ENCODE measurements around the gene PACC1. TPM values are rescaled to one million over a fixed set of nuclear protein-coding genes. Genes with fewer than 3 reads are reported as not detected.

Gene PACC1
- total RNA-seq, 2 experiments from 2014 or later = 1.8 to 2.1 TPM

DNA sequence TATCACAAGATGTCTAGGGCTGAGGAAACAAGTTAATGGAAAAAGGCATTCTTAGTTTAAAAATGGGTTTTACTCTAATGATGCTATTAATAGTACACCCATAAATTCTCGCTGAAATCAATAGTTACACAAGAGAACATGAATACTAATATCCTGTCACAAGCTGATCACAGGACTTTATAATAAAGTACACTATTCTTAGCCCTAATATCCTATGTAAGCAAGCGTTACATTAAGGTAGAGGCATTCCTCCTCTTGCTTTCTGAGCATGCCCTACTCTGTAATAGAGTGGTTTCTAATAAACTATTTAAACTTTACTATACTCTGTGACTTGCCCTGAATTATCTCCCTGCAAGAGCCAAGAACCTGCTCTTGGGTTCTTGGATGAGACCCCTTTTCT is 6.5 kb upstream of the PACC1 start:
- ChIA-PET POLR2A (no interaction called here), CTCF (no interaction called here)
- Mint-ChIP-seq H3K36me3 (ENCODE audit: low read depth) (no peaks in the 10 kb centered on the region), H3K4me3 (no peak overlapping the region), H3K27ac (no peak overlapping the region), H3K4me1 (ENCODE audit: low read depth) (no peaks in the 10 kb centered on the region), H3K27me3 (peaks cover 5% of the 10 kb centered on the region), H3K9me3 (no peaks in the 10 kb centered on the region)
- H3K27me3 ChIP-seq (ENCODE audit: control insufficient read depth in 1 of 2, insufficient read depth in 2 of 2, low read length in 2 of 2) = no peaks in the 10 kb centered on the region
- no peak for ATAC-seq (ENCODE audit: poor library complexity)
- no peak for DNase-seq
- intact Hi-C loops (cut with DNase I, micrococcal nuclease) = no loop called here
- H3K36me3 ChIP-seq (ENCODE audit: insufficient read depth, low read length) = no peaks in the 10 kb centered on the region
- H3K4me1 ChIP-seq (ENCODE audit: insufficient read depth, low read length) = no peaks in the 10 kb centered on the region
- H3K4me3 ChIP-seq (ENCODE audit: low read length) = no peak overlapping the region
- TF ChIP-seq, protein P1, sequence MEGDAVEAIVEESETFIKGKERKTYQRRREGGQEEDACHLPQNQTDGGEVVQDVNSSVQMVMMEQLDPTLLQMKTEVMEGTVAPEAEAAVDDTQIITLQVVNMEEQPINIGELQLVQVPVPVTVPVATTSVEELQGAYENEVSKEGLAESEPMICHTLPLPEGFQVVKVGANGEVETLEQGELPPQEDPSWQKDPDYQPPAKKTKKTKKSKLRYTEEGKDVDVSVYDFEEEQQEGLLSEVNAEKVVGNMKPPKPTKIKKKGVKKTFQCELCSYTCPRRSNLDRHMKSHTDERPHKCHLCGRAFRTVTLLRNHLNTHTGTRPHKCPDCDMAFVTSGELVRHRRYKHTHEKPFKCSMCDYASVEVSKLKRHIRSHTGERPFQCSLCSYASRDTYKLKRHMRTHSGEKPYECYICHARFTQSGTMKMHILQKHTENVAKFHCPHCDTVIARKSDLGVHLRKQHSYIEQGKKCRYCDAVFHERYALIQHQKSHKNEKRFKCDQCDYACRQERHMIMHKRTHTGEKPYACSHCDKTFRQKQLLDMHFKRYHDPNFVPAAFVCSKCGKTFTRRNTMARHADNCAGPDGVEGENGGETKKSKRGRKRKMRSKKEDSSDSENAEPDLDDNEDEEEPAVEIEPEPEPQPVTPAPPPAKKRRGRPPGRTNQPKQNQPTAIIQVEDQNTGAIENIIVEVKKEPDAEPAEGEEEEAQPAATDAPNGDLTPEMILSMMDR (IDR thresholded peaks at IDR 0.05) = no peak
- H3K27ac ChIP-seq (ENCODE audit: low read depth in 1 of 2, low read length in 2 of 2) = no peak overlapping the region
- no peaks in the 10 kb centered on the region for H3K9me3 ChIP-seq (ENCODE audit: control insufficient read depth in 1 of 2, insufficient read depth in 1 of 2, low read length in 2 of 2)

DNA sequence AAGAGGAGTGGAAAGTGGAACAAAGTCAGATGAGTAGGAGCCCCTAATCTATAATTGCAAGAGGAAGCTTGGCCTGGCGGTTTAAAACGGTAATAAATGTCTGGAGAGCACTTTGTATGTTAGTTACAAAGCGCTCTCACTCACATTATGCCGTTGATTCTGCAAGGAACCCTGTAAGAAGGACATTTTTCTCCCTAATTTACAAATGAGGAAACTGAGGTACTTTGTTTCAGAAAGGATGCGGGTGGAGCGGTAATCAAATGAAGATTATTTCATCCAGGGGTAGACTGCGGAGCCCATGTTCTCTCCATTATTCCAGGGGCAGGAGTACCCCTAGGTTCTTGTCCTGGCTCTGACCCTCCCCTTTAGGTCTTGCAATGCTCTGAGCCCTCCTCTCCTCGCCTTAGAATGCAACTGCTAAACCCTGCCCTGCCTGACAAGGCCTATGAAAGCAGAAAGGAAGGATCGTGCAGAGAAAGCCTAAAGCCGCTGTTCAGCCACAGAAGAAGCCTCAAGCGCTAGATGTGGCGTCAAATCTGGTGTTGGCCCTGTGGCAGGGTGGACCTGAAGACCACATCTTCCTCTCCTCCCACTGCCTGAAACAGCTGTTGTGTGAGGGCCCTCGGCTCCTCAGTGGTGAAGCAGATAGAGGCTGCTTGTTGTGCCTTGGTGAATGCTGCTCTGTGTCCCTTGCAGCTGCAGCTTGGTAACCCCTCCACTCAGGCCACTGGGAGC is 588 bp upstream of the PACC1 start:
- peak overlapping the region; percentile 76 for H3K4me3 ChIP-seq (ENCODE audit: low read length)
- H3K4me1 Mint-ChIP-seq (ENCODE audit: low read depth) = peaks cover 22% of the 10 kb centered on the region
- peak overlapping the region; percentile 82 for H3K27ac Mint-ChIP-seq

DNA sequence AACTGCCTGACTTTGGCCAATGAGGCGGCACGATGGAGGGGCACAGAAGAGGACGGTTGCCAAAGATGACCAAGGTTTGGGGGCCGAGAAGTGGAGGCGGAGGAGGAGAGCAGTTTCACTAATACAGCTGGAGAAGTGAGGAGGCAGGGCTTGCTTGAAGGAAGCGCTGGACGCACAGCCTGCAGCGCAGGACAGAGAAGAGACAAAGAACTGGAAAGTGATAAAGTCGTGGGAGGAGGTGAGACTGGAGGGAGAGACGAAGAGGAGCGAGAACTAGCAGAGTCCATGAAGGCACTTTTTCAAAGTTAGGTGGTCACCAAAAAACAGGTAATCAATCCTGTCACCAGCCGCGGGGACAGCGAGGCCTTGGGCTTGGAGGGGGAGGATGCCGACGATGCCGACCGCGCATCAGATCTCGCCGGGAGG is 771 bp downstream of the PACC1 start:
- peak overlapping the region in 1 of 2 donors; percentile 72 for H3K27ac ChIP-seq (ENCODE audit: low read depth in 1 of 2, low read length in 2 of 2)

More for the DNA sequence above, 588 bp upstream of the PACC1 start:
- DNase-seq = peak in 2 of 14 experiments; percentile 12 to 25
- H3K9me3 ChIP-seq (ENCODE audit: control insufficient read depth in 1 of 2, insufficient read depth in 1 of 2, low read length in 2 of 2) = no peaks in the 10 kb centered on the region
- peaks cover 30% of the 10 kb centered on the region for H3K4me1 ChIP-seq (ENCODE audit: insufficient read depth, low read length)
- Mint-ChIP-seq H3K27me3 (no peaks in the 10 kb centered on the region), H3K4me3 (peak overlapping the region; percentile 89), H3K36me3 (ENCODE audit: low read depth) (peaks cover 25% of the 10 kb centered on the region), H3K9me3 (no peaks in the 10 kb centered on the region)
- peaks cover 10% of the 10 kb centered on the region for H3K36me3 ChIP-seq (ENCODE audit: insufficient read depth, low read length)
- H3K27ac ChIP-seq (ENCODE audit: low read depth in 1 of 2, low read length in 2 of 2) = peak overlapping the region; percentile 40 to 72
- no peak for ATAC-seq (ENCODE audit: poor library complexity)
- ChIA-PET POLR2A (interaction anchor here (0.6 to 1.7 kb wide), 5 partner anchors 11 to 379 kb away, joined by 3 to 7 read pairs (median 4); partner anchors contain the start of genes DTL and INTS7), CTCF (interaction anchor here (0.9 to 1.4 kb wide), 3 partner anchors 9 to 48 kb away, joined by 3 to 5 read pairs (median 4); partner anchors contain the start of gene NENF)
- intact Hi-C loops (cut with DNase I, micrococcal nuclease) = loop anchor here in 1 of 2 experiments (1.0 to 10.0 kb wide), 6 partner anchors 20 to 833 kb away; partner anchors contain the start of genes ANGEL2, DTL, FLVCR1 and INTS7
- H3K27me3 ChIP-seq (ENCODE audit: control insufficient read depth in 1 of 2, insufficient read depth in 2 of 2, low read length in 2 of 2) = no peaks in the 10 kb centered on the region
- TF ChIP-seq, protein P1 (IDR thresholded peaks at IDR 0.05) = no peak

More for the DNA sequence above, 771 bp downstream of the PACC1 start:
- CTCF ChIA-PET = interaction anchor here (1.4 kb wide), 1 partner anchor 47 kb away, joined by 3 read pairs; no protein-coding TSS in a partner anchor
- Histone ChIP-seq H3K27me3 (ENCODE audit: control insufficient read depth in 1 of 2, insufficient read depth in 2 of 2, low read length in 2 of 2) (no peaks in the 10 kb centered on the region), H3K9me3 (ENCODE audit: control insufficient read depth in 1 of 2, insufficient read depth in 1 of 2, low read length in 2 of 2) (no peaks in the 10 kb centered on the region), H3K4me3 (ENCODE audit: low read length) (peak overlapping the region; percentile 76), H3K36me3 (ENCODE audit: insufficient read depth, low read length) (peaks cover 23% of the 10 kb centered on the region), H3K4me1 (ENCODE audit: insufficient read depth, low read length) (peaks cover 30% of the 10 kb centered on the region)
- intact Hi-C loops (cut with DNase I, micrococcal nuclease) = loop anchor here in 1 of 2 experiments (1.0 to 10.0 kb wide), 8 partner anchors 17 to 601 kb away; partner anchors contain the start of genes ANGEL2, DTL, FLVCR1 and INTS7
- Mint-ChIP-seq H3K27me3 (no peaks in the 10 kb centered on the region), H3K9me3 (no peaks in the 10 kb centered on the region), H3K36me3 (ENCODE audit: low read depth) (peaks cover 38% of the 10 kb centered on the region), H3K4me1 (ENCODE audit: low read depth) (peaks cover 22% of the 10 kb centered on the region), H3K27ac (peak overlapping the region; percentile 82), H3K4me3 (peak overlapping the region; percentile 89)
- ATAC-seq (ENCODE audit: poor library complexity) (no peak), DNase-seq (no peak)
- TF ChIP-seq, protein P1 (IDR thresholded peaks at IDR 0.05) = no peak
- POLR2A ChIA-PET = interaction anchor here (1.6 to 1.7 kb wide), 3 partner anchors 19 to 378 kb away, joined by 4 to 7 read pairs (median 5); partner anchors contain the start of genes DTL and INTS7

Data from CD4-positive, alpha-beta T cell (primary cell).